Activated naive CD4-positive, alpha-beta T cell treated with anti-CD3 and anti-CD28 coated beads, Interleukin-2, amount 50 U/mL, for 72 hours (primary cell): ENCODE measurements around the gene DTX4. TPM values are rescaled to one million over a fixed set of nuclear protein-coding genes. Genes with fewer than 3 reads are reported as not detected.

Source experiments
- ATAC-seq, 2 donors: fragments of 150-1000 bp; cut with Tn5 transposase; 2 replicates each; pipeline ENCODE4 v1.10.0; 2021; ENCODE audit warnings: mild to moderate bottlenecking in 2 of 2, moderate library complexity in 2 of 2
- DNase-seq, 2 donors: peaks; one replicate each; pipeline ENCODE4 v3.0.0; 2021 to 2022; ENCODE audit warnings: low spot score in 2 of 2
- H3K27ac Mint-ChIP-seq, 2 donors: one replicate each; pipeline ENCODE4 v1.8.0; 2022; ENCODE audit warnings: mild to moderate bottlenecking in 2 of 2, mixed read lengths in 2 of 2
- H3K36me3 Mint-ChIP-seq, 2 donors: one replicate each; pipeline ENCODE4 v1.8.0; 2022; ENCODE audit warnings: mixed read lengths in 2 of 2
- H3K9me3 Mint-ChIP-seq, 2 donors: one replicate each; pipeline ENCODE4 v1.8.0; 2022; ENCODE audit warnings: mixed read lengths in 2 of 2
- total RNA-seq, 2 donors: library from RNA; stranded (reverse); gene quantifications; one replicate each; pipeline ENCODE4 v1.2.3, GENCODE V29; 2022

The DTX4 gene
- total RNA-seq, 2 donors from 2014 or later = 0.16 TPM; not detected in 1

DNA sequence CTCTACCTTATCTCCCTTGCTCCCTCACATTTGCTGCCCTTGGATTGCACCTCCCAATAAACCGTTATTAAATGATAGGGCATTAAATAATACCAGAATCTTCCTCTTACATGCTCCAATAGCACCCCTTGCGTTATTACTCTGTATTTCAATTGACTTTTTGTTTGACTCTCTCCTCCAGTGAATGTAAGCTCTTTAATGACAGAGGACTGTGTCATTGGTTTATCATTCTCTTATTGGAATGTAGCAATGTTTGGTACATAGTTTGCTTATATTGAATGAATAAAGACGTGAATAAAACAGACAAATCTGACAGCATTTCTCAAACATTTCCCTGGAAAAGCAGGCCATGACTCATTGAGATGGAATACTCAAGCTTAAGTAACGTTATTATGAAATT lies 49.5 kb downstream of the DTX4 start:
- Mint-ChIP-seq H3K27ac (no peak overlapping the region), H3K36me3 (no peaks in the 10 kb centered on the region), H3K9me3 (no peaks in the 10 kb centered on the region)
- ATAC-seq (no peak), DNase-seq (no peak)

- ATAC-seq = no peak
- Mint-ChIP-seq H3K36me3 (no peaks in the 10 kb centered on the region), H3K27ac (no peak overlapping the region), H3K9me3 (no peaks in the 10 kb centered on the region)
- no peak for DNase-seq
These were observed 50.6 kb downstream of the DTX4 start for GRCh38 chr11:59222464-59223060.

GRCh38 chr11:59223177-59223576 lies 51.2 kb downstream of the DTX4 start:
- DNase-seq = no peak
- Mint-ChIP-seq H3K36me3 (no peaks in the 10 kb centered on the region), H3K27ac (no peak overlapping the region), H3K9me3 (no peaks in the 10 kb centered on the region)
- no peak for ATAC-seq

GRCh38 chr11:59223611-59224010 lies 51.7 kb downstream of the DTX4 start:
- Mint-ChIP-seq H3K36me3 (no peaks in the 10 kb centered on the region), H3K9me3 (no peaks in the 10 kb centered on the region), H3K27ac (no peak overlapping the region)
- no peak for DNase-seq
- no peak for ATAC-seq

DNA sequence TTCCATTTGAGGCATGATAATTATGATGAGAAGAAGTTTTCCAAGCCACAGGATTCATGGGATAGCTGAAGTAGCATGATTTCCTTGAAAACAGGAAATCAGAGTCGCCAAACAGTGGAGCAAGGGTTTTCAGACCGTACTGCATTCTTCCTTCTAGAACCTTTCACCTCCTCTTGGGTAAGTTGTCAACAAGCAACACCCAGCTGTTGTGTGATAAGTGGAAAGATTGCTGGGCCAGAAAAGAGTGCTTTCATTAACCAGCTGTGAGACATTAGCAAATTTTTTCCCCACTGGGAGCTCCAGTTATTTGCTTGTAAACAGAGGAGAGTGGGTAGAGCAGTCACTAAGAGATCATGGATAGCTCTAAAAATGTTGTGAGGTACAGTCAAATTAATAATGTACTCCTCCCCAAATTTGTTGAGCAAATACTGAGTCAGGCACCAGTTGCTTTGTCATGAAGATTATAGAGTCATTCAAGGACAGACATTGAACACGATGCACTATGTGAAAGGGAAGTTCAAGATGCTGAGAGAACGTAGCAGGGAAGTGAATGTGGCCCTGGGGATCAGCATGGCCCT lies 52.5 kb downstream of the DTX4 start:
- peak overlapping the region; percentile 12 to 46 for H3K27ac Mint-ChIP-seq
- ATAC-seq (peak in 1 of 2 donors; percentile 43), DNase-seq (no peak)
- no peaks in the 10 kb centered on the region for H3K36me3 Mint-ChIP-seq
- no peaks in the 10 kb centered on the region for H3K9me3 Mint-ChIP-seq

DNA sequence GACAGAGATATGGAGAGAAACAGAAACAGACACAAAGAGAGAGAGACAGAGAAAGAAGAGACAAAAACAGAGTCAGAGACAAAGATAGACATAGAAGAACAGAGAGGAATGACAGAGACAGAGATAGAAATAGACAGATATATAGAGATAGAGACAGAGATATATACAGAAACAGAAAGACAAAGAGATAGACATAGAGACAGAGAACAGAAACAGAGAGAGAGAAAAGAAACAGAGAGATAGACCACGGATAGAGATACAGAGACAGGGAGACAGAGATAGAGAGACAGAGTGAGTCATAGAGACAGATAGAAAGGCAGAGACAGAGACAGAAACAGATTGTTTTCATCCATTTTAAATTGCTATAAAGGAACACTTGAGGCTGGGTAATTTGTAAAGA lies 53.1 kb downstream of the DTX4 start:
- Mint-ChIP-seq H3K27ac (peak overlapping the region; percentile 12 to 46), H3K36me3 (no peaks in the 10 kb centered on the region), H3K9me3 (no peaks in the 10 kb centered on the region)
- DNase-seq = no peak
- ATAC-seq = peak in 1 of 2 donors; percentile 44

DNA sequence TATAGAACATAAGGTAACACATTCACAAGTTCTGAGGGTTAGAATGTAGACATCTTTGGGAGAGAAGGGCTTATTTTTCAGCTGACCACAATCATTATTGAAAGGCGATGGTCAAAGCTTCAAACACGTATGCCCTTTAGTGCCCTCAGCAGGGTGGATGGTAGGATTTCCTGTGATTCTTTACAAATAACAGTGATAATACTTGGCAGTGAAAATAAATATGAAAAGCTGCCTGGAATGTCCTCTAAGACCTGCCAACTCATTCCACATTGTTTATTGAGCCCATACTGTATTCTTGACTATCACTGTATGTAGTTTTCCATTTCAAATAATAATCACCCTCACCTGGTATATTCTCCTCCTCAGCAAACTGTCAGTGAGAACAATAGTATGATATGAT lies 54.5 kb downstream of the DTX4 start:
- Mint-ChIP-seq H3K27ac (no peak overlapping the region), H3K36me3 (peaks cover 0 to 5% of the 10 kb centered on the region in 2 donors), H3K9me3 (no peaks in the 10 kb centered on the region)

GRCh38 chr11:59240322-59240721 lies 68.4 kb downstream of the DTX4 start:
- H3K27ac Mint-ChIP-seq = no peak overlapping the region
- DNase-seq (no peak), ATAC-seq (no peak)
- peaks cover 8 to 24% of the 10 kb centered on the region in 2 donors for H3K9me3 Mint-ChIP-seq
- peaks cover 11 to 19% of the 10 kb centered on the region in 2 donors for H3K36me3 Mint-ChIP-seq

More for the DNA sequence above, 54.5 kb downstream of the DTX4 start:
- DNase-seq = no peak
- no peak for ATAC-seq

DNA sequence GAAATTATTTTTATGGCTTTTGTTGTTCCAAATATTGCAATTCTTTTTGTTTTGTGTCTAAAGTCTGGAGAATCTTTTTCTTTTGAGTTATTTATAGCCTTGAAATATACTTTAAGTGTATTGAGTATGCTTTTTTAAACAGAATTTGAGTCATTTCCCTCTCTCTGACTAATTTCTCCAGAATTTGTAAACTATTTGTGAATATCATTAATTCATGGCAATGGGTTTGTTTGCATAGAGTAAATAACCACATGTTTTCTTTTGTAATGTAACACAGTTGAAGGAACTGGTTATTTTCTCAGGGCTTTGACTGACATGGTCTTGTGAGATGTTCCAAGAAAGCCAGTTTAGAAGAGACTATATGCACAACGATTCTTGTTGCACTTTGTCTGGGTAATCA lies 71.7 kb downstream of the DTX4 start:
- no peak for DNase-seq
- Mint-ChIP-seq H3K36me3 (peaks cover 0 to 13% of the 10 kb centered on the region in 2 donors), H3K27ac (no peak overlapping the region), H3K9me3 (peaks cover 1 to 10% of the 10 kb centered on the region in 2 donors)
- ATAC-seq = no peak

DNA sequence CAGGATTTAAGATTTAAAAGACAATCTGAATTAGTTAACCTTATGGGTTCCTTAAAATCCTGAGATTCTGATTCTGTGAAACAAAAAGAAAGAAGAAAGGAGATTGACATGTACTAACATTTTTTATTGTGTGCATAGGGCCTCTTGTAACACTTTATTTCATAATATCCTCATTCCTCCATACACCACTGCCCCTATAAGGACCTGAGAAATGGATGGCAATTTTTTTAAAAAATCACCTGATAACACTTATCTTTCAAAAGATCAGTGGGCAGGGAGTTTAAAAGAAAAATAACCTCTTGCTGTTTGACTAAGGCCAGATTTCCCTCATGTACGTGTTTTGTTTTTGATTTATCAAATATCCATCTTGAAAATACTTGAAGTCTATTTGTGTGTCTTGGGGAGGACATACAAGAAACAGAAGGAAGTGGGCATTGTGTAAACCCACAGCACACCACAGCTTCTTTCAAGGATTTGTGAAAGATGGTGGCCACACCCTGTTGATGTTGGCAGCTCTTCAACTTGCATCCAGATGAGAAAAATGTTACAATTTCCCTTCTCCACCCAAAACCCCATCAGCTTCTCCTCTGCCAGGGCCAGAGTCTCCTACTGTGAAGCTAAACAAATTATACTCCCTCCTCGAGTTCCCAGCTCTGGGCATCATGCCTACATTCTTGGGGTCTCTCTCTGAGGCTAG lies 75.7 kb downstream of the DTX4 start:
- DNase-seq = no peak
- ATAC-seq = no peak
- H3K36me3 Mint-ChIP-seq = no peaks in the 10 kb centered on the region
- no peak overlapping the region for H3K27ac Mint-ChIP-seq
- peaks cover 0 to 6% of the 10 kb centered on the region in 2 donors for H3K9me3 Mint-ChIP-seq

DNA sequence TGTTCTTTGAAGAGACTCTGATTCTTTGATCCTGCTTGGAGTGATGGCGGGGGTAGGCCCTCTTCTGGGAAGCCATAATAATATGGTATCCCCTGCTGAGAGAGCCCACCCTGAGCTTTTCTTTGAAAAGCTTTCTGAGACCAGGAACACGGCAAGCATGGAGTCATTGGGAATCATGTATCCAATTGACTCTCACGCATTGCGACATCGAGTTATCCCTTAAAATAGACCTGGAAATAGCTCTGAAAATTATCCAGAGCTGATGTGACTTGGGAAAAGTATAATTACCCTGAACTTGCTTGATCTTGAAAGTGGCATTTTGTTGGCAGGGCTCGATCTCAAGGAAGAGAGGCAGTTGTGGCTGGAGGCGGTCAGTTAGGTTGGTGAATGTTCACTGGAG lies 77.6 kb downstream of the DTX4 start:
- no peak overlapping the region for H3K27ac Mint-ChIP-seq
- H3K9me3 Mint-ChIP-seq = peaks cover 0 to 6% of the 10 kb centered on the region in 2 donors
- ATAC-seq (no peak), DNase-seq (no peak)
- no peaks in the 10 kb centered on the region for H3K36me3 Mint-ChIP-seq

DNA sequence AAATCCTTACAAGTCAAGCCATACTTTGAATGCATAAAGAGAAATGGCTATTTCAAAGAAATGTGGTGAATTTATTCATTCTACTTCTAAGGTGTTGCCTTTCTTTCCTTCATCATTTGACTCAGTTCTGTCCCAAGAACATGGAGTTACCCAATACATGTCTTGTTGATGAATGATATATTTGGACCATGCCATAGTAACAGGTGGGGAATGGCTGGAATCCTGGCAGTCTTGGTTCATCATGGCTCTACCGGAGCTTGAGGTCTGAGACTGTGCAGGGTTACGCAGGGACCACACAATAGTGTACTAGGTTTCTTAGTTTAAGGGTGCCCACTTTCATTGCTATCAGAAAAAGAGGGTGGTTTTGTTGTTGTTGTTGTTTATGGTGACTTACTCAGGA lies 81.1 kb downstream of the DTX4 start:
- DNase-seq (no peak), ATAC-seq (no peak)
- Mint-ChIP-seq H3K36me3 (no peaks in the 10 kb centered on the region), H3K27ac (no peak overlapping the region), H3K9me3 (peaks cover 0 to 6% of the 10 kb centered on the region in 2 donors)

- no peak overlapping the region for H3K27ac Mint-ChIP-seq
- no peaks in the 10 kb centered on the region for H3K9me3 Mint-ChIP-seq
- ATAC-seq (no peak), DNase-seq (no peak)
- H3K36me3 Mint-ChIP-seq = no peaks in the 10 kb centered on the region
These were observed 82.4 kb downstream of the DTX4 start for GRCh38 chr11:59254286-59254685.

DNA sequence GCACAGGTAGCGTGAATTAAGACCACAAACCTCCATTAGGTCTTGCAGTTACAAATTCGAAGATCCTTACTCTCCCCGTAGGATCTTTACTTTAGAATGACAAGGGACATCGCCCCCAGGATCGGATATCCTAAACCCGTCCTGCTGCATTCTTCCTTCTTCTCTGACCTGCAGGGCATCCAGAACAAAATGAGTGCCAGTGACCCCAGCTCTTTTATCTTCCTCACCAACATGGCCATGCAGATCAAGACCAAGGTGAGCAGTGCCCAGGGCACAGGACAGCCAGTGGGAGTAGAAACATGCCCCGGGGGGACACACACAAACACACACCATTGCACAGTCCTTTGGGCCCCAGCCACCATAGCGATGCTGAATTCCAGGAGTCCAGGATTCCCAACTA lies 83.3 kb downstream of the DTX4 start:
- Mint-ChIP-seq H3K9me3 (no peaks in the 10 kb centered on the region), H3K27ac (no peak overlapping the region), H3K36me3 (no peaks in the 10 kb centered on the region)
- ATAC-seq (no peak), DNase-seq (no peak)

Other genes with a start within 250 kb of the DTX4 start
- gene GLYATL1, start 232.6 kb upstream of the DTX4 start, total RNA-seq = not detected
- not detected for gene GLYATL1B, start 85.8 kb upstream of the DTX4 start, total RNA-seq
- gene FAM111B, start 64.9 kb upstream of the DTX4 start, total RNA-seq = 10 to 100 TPM; 42.8 to 47.6 TPM
- gene FAM111A, start 29.3 kb upstream of the DTX4 start, total RNA-seq = 100 to 1,000 TPM in 1 of 2 donors, 10 to 100 TPM in 1; 86.7 to 128 TPM
- not detected for gene MPEG1, start 40.8 kb downstream of the DTX4 start, total RNA-seq
- not detected for gene OR5AN1, start 186.8 kb downstream of the DTX4 start, total RNA-seq